Activated CD4-positive, alpha-beta memory T cell treated with anti-CD3 and anti-CD28 coated beads for 36 hours (primary cell): ENCODE measurements around the gene ASAP2. TPM values are rescaled to one million over a fixed set of nuclear protein-coding genes. Genes with fewer than 3 reads are reported as not detected.

Experiments
- CTCF ChIA-PET: fragments of 350-600 bp; sonication (Branson Sonifier 250); formaldehyde crosslinking; loops from one replicate; lab custom pipeline; 2021; ENCODE audit warnings: antibody characterized with exemption, inconsistent platforms; lab: Charles Lee
- POLR2A ChIA-PET: fragments of 350-600 bp; sonication (Branson Sonifier 250); formaldehyde crosslinking; loops from one replicate; lab custom pipeline; 2021; ENCODE audit warnings: antibody characterized with exemption; lab: Charles Lee
- DNase-seq: peaks from one replicate; pipeline ENCODE4 v3.0.0-alpha.2; 2020
- H3K27ac Mint-ChIP-seq: one replicate; pipeline ENCODE4 v1.8.0; 2021; ENCODE audit warnings: mixed read lengths
- H3K27me3 Mint-ChIP-seq: one replicate; pipeline ENCODE4 v1.8.0; 2021; ENCODE audit warnings: mixed read lengths
- H3K36me3 Mint-ChIP-seq: one replicate; pipeline ENCODE4 v1.8.0; 2021; ENCODE audit warnings: mixed read lengths
- H3K4me1 Mint-ChIP-seq: one replicate; pipeline ENCODE4 v1.8.0; 2021; ENCODE audit warnings: low read depth, mixed read lengths
- H3K4me3 Mint-ChIP-seq: one replicate; pipeline ENCODE4 v1.8.0; 2021; ENCODE audit warnings: mild to moderate bottlenecking, mixed read lengths
- H3K9me3 Mint-ChIP-seq: one replicate; pipeline ENCODE4 v1.8.0; 2021; ENCODE audit warnings: mixed read lengths
- intact Hi-C: fragments of 100-400 bp; cut with micrococcal nuclease; formaldehyde crosslinking; loops from one replicate; pipeline ENCODE4 v1.15.1; 2023
- total RNA-seq, 2 experiments: library from RNA; stranded (reverse); gene quantifications; one replicate each; pipeline ENCODE4 v1.2.3, GENCODE V29; 2021

The ASAP2 gene
- total RNA-seq, 2 experiments from 2014 or later: 0.26 to 0.97 TPM

GRCh38 chr2:9230051-9230802 lies 23.6 kb downstream of the ASAP2 start:
- POLR2A ChIA-PET: no interaction called here
- CTCF ChIA-PET: no interaction called here
- DNase-seq: no peak
- no peaks in the 10 kb centered on the region for H3K36me3 Mint-ChIP-seq
- no peaks in the 10 kb centered on the region for H3K9me3 Mint-ChIP-seq
- no peak overlapping the region for H3K4me3 Mint-ChIP-seq
- no peak overlapping the region for H3K27ac Mint-ChIP-seq
- H3K27me3 Mint-ChIP-seq: peaks cover 41% of the 10 kb centered on the region
- intact Hi-C loops: no loop called here
- no peaks in the 10 kb centered on the region for H3K4me1 Mint-ChIP-seq

- Mint-ChIP-seq H3K9me3 (no peaks in the 10 kb centered on the region), H3K36me3 (no peaks in the 10 kb centered on the region), H3K27ac (no peak overlapping the region), H3K4me3 (no peak overlapping the region), H3K4me1 (no peaks in the 10 kb centered on the region), H3K27me3 (peaks cover 35% of the 10 kb centered on the region)
- intact Hi-C loops: no loop called here
- DNase-seq: no peak
- CTCF ChIA-PET: no interaction called here
- POLR2A ChIA-PET: no interaction called here
Observed at GRCh38 chr2:9230881-9231280, 24.3 kb downstream of the ASAP2 start.

GRCh38 chr2:9231291-9232165 lies 24.9 kb downstream of the ASAP2 start:
- H3K27me3 Mint-ChIP-seq: peaks cover 33% of the 10 kb centered on the region
- H3K4me3 Mint-ChIP-seq: no peak overlapping the region
- no peaks in the 10 kb centered on the region for H3K9me3 Mint-ChIP-seq
- intact Hi-C loops: no loop called here
- ChIA-PET CTCF (interaction anchor here (1.4 kb wide), 1 partner anchor 24 kb away, joined by 4 read pairs; the partner anchor contains the start of gene ASAP2), POLR2A (no interaction called here)
- no peaks in the 10 kb centered on the region for H3K36me3 Mint-ChIP-seq
- no peak for DNase-seq
- no peak overlapping the region for H3K27ac Mint-ChIP-seq
- no peaks in the 10 kb centered on the region for H3K4me1 Mint-ChIP-seq

DNA sequence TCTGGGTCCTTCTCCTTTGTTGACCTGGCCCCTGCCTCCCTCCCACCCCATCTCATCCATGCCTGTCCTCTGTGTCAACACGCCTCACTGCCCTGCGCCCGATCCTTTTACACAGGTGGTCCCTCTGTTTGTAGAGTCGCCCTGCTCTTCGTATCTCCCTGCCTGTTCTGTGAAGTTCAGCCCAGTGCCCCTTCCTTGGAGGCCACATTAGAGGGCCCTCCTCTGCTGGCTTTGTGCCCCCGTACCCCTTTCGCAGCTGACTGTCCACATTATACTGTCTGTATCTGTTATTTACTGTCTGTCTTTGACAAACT lies 25.5 kb downstream of the ASAP2 start:
- Mint-ChIP-seq H3K4me1 (no peaks in the 10 kb centered on the region), H3K36me3 (no peaks in the 10 kb centered on the region), H3K9me3 (no peaks in the 10 kb centered on the region), H3K27me3 (peaks cover 30% of the 10 kb centered on the region), H3K27ac (no peak overlapping the region), H3K4me3 (no peak overlapping the region)
- ChIA-PET CTCF (interaction anchor here (1.4 kb wide), 1 partner anchor 25 kb away, joined by 4 read pairs; the partner anchor contains the start of gene ASAP2), POLR2A (no interaction called here)
- intact Hi-C loops: no loop called here
- DNase-seq: no peak

DNA sequence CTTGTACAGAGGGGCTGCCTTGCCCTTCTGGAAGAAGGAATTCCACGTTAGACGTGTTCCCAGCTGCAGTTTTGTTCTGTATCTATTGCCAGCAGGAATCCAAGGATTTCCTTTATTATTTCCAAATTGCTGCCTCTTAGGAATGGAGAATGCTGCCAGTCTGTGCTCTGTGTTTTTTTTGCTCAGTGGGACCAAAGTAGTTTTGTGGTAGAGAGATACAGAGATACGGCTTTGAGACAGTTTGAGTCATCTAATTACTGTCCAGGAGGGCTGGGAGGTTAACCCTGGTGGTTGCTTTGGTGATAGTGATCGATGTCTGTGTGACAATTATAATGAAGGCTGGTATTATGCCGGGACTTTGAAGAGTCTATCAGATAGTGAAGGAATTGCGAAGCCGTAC lies 26.3 kb downstream of the ASAP2 start:
- no peak for DNase-seq
- CTCF ChIA-PET: interaction anchor here (1.0 to 1.4 kb wide), 2 partner anchors 17 to 26 kb away, joined by 3 to 4 read pairs; partner anchors contain the start of gene ASAP2
- intact Hi-C loops: no loop called here
- Mint-ChIP-seq H3K4me1 (no peaks in the 10 kb centered on the region), H3K9me3 (no peaks in the 10 kb centered on the region), H3K4me3 (no peak overlapping the region), H3K27me3 (peaks cover 28% of the 10 kb centered on the region), H3K27ac (no peak overlapping the region), H3K36me3 (no peaks in the 10 kb centered on the region)
- POLR2A ChIA-PET: no interaction called here

- no peak overlapping the region for H3K27ac Mint-ChIP-seq
- ChIA-PET CTCF (no interaction called here), POLR2A (no interaction called here)
- no peaks in the 10 kb centered on the region for H3K36me3 Mint-ChIP-seq
- H3K4me3 Mint-ChIP-seq: no peak overlapping the region
- peaks cover 23% of the 10 kb centered on the region for H3K27me3 Mint-ChIP-seq
- H3K9me3 Mint-ChIP-seq: no peaks in the 10 kb centered on the region
- intact Hi-C loops: no loop called here
- no peaks in the 10 kb centered on the region for H3K4me1 Mint-ChIP-seq
- no peak for DNase-seq
Observed at GRCh38 chr2:9234680-9235146, 28.1 kb downstream of the ASAP2 start.

DNA sequence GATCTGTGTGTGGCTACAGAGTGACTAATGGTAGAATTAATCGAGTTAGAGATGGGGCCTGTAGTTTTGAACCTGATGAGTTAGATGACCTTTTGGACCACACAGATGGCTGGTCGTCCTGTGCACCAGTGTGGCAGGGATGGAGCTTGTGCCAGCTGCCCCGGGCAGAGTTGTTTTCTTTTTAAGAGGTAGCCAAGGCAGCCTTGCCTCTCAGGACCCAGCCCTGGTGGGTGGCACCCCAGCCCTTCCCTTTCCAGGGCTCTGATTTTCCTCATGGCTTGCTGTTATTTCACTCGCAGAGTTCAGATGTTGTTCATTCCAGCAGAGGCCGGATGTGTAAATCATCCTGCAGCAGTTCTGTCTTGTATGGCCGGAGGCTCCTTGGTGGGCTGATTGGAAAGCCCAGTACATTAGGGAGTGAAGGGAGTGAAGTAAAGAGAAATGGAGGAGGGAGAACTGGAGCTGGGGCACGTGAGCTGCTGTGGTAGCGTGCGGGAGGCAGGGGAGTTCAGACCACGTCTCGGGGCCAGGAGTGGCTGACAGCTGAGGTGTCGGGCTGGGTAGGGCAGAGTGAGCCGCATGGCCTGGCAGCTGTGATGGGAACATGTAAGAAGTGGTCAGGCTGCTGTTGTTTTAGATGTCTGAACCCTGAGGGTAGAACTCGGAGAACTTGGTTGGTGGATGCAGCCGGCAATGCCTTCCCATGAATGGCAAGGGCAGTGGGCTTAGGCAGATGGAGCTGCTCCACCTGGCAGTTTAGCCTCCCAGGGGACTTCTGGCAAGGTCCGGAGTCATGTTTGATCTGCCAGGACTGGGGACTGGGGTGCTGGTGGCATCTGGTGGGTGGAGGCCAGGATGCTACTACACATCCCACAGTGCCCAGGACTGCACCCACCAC lies 28.8 kb downstream of the ASAP2 start:
- Mint-ChIP-seq H3K27me3 (peaks cover 22% of the 10 kb centered on the region), H3K9me3 (no peaks in the 10 kb centered on the region), H3K4me1 (no peaks in the 10 kb centered on the region), H3K4me3 (no peak overlapping the region), H3K36me3 (no peaks in the 10 kb centered on the region), H3K27ac (no peak overlapping the region)
- POLR2A ChIA-PET: no interaction called here
- intact Hi-C loops: no loop called here
- CTCF ChIA-PET: no interaction called here
- DNase-seq: no peak

DNA sequence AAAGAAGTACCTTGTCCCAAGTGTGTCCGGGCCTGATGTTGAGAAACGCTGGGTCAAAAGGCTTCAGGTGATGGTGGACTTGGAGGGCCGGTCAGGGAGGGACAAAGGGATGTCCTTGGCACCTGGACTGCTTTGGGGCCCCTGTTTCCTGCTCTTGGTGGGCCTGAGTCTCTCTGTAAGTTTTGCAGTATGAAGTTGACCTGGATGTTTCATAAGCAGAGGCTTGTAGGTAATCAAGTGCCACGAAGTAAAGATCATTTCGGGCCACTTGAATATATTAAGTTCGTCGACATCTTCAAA lies 29.4 kb downstream of the ASAP2 start:
- H3K4me1 Mint-ChIP-seq: peaks cover 3% of the 10 kb centered on the region
- no peak overlapping the region for H3K4me3 Mint-ChIP-seq
- no peak overlapping the region for H3K27ac Mint-ChIP-seq
- CTCF ChIA-PET: no interaction called here
- POLR2A ChIA-PET: no interaction called here
- intact Hi-C loops: no loop called here
- no peaks in the 10 kb centered on the region for H3K9me3 Mint-ChIP-seq
- no peaks in the 10 kb centered on the region for H3K36me3 Mint-ChIP-seq
- peaks cover 18% of the 10 kb centered on the region for H3K27me3 Mint-ChIP-seq
- DNase-seq: no peak

DNA sequence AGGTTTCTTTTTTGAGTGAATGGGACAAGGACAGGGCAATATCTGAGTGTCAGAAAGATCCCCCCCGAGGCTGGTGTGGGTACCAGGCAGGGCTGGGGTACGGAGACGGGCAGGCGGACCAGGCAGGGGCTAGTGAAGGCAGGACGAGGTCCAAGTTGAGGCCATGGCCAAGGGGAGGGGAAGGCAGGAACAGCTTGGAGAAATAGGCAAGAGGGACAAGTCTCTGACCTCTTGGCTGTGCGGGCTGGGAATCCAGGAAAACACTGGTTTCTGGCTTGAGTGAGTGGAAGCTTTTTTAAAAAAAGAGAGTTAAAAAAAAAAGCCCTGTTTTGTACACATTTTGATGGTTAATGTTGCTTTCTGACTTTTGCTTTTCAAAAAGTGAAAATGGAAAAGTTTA lies 30.3 kb downstream of the ASAP2 start:
- H3K27ac Mint-ChIP-seq: no peak overlapping the region
- ChIA-PET CTCF (no interaction called here), POLR2A (no interaction called here)
- H3K4me3 Mint-ChIP-seq: no peak overlapping the region
- DNase-seq: no peak
- H3K36me3 Mint-ChIP-seq: no peaks in the 10 kb centered on the region
- H3K4me1 Mint-ChIP-seq: peaks cover 4% of the 10 kb centered on the region
- peaks cover 11% of the 10 kb centered on the region for H3K27me3 Mint-ChIP-seq
- intact Hi-C loops: no loop called here
- H3K9me3 Mint-ChIP-seq: no peaks in the 10 kb centered on the region

- H3K4me3 Mint-ChIP-seq: no peak overlapping the region
- ChIA-PET CTCF (interaction anchor here (1.2 kb wide), 1 partner anchor 10 kb away, joined by 3 read pairs; no protein-coding TSS in a partner anchor), POLR2A (no interaction called here)
- no peak for DNase-seq
- peaks cover 4% of the 10 kb centered on the region for H3K4me1 Mint-ChIP-seq
- H3K9me3 Mint-ChIP-seq: no peaks in the 10 kb centered on the region
- intact Hi-C loops: no loop called here
- H3K27ac Mint-ChIP-seq: no peak overlapping the region
- H3K27me3 Mint-ChIP-seq: peaks cover 6% of the 10 kb centered on the region
- no peaks in the 10 kb centered on the region for H3K36me3 Mint-ChIP-seq
Observed at GRCh38 chr2:9237831-9238230, 31.2 kb downstream of the ASAP2 start.

DNA sequence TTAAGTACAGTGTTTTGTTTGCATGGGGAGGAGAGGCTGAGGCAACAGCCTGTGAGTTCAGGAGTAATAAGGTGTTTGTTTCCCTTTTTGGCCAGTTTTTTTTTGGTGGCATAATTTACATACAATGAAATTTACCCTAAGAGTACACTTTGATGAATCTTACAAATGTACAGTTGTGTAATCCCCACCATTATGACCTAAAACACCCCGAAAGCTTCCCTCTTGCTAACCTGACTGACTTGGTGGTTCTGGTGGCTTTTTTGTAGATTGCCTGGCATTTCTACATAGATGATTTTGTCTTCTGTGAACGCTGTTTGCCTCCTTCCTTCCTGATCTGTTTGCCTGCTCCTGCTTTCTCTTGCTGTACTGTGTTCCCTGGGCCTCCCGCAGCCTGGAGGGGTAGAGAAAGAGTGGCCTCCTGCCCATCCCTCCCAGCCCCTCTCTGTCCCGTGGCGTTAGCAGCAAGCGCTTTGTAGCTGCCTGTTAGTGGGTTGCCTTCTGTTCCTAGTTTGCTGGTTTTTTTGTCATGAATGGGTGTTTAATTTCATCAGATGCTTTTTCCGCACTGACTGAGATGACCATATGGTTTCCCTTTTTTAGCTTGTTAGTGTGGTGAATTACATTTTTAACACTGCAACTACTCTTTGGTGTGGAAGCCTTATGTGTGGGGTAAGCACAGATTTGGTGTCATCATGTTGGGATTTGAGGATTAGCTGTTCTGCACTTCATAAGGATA lies 32.1 kb downstream of the ASAP2 start:
- H3K27me3 Mint-ChIP-seq: peaks cover 4% of the 10 kb centered on the region
- intact Hi-C loops: no loop called here
- CTCF ChIA-PET: interaction anchor here (0.6 to 1.2 kb wide), 2 partner anchors 11 to 33 kb away, joined by 3 to 4 read pairs; no protein-coding TSS in a partner anchor

More for the DNA sequence above, 32.1 kb downstream of the ASAP2 start:
- H3K27ac Mint-ChIP-seq: no peak overlapping the region
- H3K36me3 Mint-ChIP-seq: no peaks in the 10 kb centered on the region
- no peaks in the 10 kb centered on the region for H3K9me3 Mint-ChIP-seq
- POLR2A ChIA-PET: no interaction called here
- H3K4me1 Mint-ChIP-seq: peaks cover 4% of the 10 kb centered on the region
- H3K4me3 Mint-ChIP-seq: no peak overlapping the region
- no peak for DNase-seq
